Measurements from ENCODE around the gene SLC5A10.

The SLC5A10 gene

DNA sequence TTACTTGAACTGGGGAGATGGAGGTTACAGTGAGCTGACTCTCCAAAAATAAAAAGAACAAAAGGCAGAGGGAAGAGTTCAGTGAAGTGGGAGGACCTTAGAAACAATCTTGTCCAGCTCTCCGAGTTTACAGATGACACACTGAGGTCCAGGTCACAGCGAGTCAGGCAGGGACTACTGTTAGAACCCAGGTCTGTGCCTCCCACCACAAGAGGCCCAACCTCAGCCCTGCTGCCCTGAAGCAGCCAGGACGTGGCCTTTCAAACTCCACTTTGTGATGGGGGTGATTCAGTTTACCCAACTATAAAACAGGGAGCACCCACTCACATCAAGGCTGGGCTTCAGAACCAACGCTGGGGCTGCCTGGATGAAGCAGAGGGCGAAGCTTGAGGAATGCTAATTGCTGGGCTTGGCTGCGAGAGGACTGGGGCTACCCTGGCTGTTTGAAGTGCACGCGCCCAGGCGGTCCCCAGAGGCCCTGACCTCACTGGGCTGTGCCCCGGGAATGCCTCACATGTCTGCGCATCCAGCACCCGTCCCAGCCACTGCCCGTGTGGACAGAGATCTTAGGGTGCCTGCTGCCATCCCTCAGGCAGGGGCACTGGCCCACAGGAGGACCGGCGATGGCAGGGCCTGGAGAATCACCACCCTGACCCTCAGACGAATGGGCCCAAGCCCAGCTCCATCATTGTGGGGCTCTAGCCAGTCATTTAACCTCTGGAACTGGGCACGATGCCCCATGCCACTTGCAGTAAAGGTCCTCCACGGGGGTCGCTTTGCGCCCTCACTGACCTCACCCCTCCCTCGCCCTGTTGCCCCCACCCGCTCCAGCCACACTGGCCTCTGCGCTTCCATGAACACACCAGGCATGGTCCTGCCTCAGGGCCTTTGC lies 11.4 kb downstream of the SLC5A10 start:
- DNase-seq (ENCODE audit: low read depth): no peak
- no peak overlapping the region for H3K4me3 ChIP-seq (replicated peaks; ENCODE audit: low read depth, low read length)
- TF ChIP-seq, protein P1, sequence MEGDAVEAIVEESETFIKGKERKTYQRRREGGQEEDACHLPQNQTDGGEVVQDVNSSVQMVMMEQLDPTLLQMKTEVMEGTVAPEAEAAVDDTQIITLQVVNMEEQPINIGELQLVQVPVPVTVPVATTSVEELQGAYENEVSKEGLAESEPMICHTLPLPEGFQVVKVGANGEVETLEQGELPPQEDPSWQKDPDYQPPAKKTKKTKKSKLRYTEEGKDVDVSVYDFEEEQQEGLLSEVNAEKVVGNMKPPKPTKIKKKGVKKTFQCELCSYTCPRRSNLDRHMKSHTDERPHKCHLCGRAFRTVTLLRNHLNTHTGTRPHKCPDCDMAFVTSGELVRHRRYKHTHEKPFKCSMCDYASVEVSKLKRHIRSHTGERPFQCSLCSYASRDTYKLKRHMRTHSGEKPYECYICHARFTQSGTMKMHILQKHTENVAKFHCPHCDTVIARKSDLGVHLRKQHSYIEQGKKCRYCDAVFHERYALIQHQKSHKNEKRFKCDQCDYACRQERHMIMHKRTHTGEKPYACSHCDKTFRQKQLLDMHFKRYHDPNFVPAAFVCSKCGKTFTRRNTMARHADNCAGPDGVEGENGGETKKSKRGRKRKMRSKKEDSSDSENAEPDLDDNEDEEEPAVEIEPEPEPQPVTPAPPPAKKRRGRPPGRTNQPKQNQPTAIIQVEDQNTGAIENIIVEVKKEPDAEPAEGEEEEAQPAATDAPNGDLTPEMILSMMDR (IDR thresholded peaks at IDR 0.05; ENCODE audit: low read length, missing control alignments): no peak

GRCh38 chr17:18964018-18964351 lies 12.0 kb downstream of the SLC5A10 start:
- TF ChIP-seq, protein P1 (IDR thresholded peaks at IDR 0.05; ENCODE audit: low read length, missing control alignments): no peak
- no peak overlapping the region for H3K4me3 ChIP-seq (replicated peaks; ENCODE audit: low read depth, low read length)
- no peak for DNase-seq (ENCODE audit: low read depth)

DNA sequence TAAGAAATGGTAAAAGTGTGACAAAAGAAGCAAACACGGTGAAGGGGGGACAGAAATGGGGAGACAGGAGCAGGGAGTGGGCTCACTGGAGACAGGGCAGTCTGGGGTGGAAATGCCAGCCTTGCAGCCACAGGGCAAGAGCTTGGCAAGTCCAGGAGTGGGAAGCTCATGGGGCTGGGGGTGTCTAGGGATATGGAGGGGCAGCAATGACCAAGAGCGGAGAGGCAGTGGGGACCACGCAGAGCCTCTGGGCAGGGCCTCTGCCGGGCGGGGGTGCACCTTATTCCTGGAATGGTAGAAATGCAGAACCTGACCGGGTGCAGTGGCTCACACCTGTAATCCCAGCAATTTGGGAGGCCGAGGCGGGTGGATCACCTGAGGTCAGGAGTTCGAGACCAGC lies 12.6 kb downstream of the SLC5A10 start:
- no peak for DNase-seq (ENCODE audit: low read depth)
- H3K4me3 ChIP-seq (replicated peaks; ENCODE audit: low read depth, low read length): no peak overlapping the region
- TF ChIP-seq, protein P1 (IDR thresholded peaks at IDR 0.05; ENCODE audit: low read length, missing control alignments): no peak

DNA sequence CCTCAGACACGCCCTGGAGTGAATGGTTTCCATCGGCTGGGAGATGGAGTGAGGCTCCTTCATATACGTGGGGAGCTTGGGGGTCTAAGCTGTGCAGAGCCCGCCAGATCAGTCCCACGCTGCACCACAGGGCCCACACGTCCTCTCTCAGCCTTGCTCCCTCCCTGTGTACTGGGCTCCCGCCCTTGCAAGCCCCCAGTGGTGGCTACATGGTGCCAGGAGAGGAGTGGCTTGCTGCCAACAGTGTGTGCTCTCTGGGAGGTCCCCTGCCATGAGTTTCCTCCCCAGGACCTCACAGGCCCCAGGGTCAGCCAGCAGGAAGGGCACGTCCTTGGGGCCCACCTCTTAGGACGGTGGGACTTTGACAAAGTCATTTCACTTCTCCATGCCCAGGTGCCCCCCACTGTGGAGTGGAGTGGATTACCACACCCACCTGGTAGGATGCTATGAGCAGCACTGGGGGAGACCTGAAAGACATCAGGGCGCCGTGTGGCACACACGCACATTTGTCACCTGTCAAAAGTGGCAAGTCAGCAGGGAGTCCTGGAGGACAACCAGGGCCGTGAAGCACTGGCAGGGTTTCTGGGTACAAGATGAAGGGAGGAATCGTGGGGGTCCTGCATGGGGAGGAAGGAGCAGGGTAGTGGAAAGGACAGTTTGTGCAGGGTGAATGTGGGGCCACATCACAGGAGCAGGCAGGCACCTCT lies 13.7 kb downstream of the SLC5A10 start:
- DNase-seq (ENCODE audit: low read depth): no peak
- no peak overlapping the region for H3K4me3 ChIP-seq (replicated peaks; ENCODE audit: low read depth, low read length)
- TF ChIP-seq, protein P1 (IDR thresholded peaks at IDR 0.05; ENCODE audit: low read length, missing control alignments): no peak

DNA sequence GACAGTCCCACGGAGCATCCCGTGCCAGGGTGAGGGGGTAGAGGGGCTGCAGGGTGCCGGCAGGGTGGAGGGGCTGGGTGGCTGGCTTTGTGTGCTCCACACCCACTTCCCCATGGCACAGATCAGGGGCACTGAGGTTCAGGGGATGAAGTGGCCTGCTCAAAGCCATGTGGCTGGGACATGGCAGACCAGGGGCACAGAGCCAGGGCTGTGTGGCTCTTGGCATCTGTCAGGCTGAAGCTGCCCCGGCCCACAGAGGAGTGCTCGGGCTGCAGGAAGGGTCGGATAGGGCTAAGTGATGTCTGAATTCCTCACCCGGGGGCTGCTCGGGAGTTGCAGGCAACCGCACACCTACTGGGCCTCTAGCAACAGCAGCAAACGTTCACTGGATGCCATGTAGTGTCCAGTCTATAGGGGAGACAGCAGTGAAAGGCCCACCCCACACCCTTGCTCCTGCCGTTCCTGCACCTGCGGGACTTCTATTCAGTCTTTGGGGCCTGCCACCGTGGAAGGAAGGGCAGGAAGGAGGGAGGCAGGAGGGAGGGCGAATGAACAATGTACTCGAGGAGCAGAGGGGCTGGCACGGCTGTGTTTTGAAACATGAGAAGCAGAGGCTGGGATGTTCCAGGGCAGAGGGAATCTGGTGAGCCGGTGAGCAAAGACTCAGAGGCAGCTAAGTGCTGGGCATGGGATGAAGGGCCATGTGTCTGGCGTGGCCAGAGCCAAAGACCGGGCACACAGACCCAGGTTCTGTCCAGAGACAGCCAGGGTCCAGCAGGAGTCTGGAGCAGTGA lies 15.1 kb downstream of the SLC5A10 start:
- H3K4me3 ChIP-seq (replicated peaks; ENCODE audit: low read depth, low read length): no peak overlapping the region
- TF ChIP-seq, protein P1 (IDR thresholded peaks at IDR 0.05; ENCODE audit: low read length, missing control alignments): no peak
- DNase-seq (ENCODE audit: low read depth): peak; percentile 34

DNA sequence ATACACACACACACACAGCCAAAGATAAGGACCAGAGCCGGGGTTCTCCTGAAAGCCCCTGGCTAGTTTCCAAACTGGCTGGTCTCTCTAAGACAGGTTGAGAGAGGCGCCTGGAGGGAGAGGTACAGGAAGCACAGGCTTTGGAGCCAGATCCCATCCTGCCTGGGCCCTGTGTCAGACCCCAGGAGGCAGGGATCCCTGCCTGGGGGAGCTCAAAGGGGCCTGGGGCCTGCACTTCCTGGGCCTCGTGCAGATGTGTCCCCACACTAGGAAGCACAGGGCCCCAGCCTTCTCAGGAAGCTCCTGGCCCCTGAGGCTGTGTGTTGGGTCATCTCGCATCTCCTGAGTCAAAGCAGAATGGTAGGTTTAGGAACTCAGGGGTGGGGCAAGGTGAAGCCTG lies 16.0 kb downstream of the SLC5A10 start:
- H3K4me3 ChIP-seq (replicated peaks; ENCODE audit: low read depth, low read length): no peak overlapping the region
- TF ChIP-seq, protein P1 (IDR thresholded peaks at IDR 0.05; ENCODE audit: low read length, missing control alignments): no peak
- no peak for DNase-seq (ENCODE audit: low read depth)
